K562 (cell line): ENCODE results near the gene SCYL1. TPM values are rescaled to one million over a fixed set of nuclear protein-coding genes. Genes with fewer than 3 reads are reported as not detected.

ENCODE experiments used
- ATAC-seq: fragments of 200-7000 bp; cut with Tn5 transposase; 3 replicates; pipeline ENCODE4 v1.9.1; 2020; ENCODE audit warnings: moderate library complexity
- Bru-seq: library from RNA; stranded (reverse); fragments of 400-500 nt; gene quantifications from one replicate; lab custom pipeline; 2021; lab: Mats Ljungman, UMichigan
- BruChase-seq, 2 experiments: library from RNA; stranded (reverse); fragments of 400-500 nt; gene quantifications; one replicate each; lab custom pipeline; 2021; lab: Mats Ljungman, UMichigan
- BruUV-seq: library from RNA; stranded (reverse); fragments of 400-500 nt; replicated peaks from 2 replicates; lab custom pipeline; 2021; lab: Mats Ljungman, UMichigan
- CTCF ChIA-PET: fragments of 300-600 bp; formaldehyde crosslinking; extraction: SDS; loops from one replicate; lab custom pipeline; 2021; ENCODE audit warnings: low intra/inter-chr PET ratio; lab: Yijun Ruan, JAX
- POLR2A ChIA-PET: fragments of 300-600, 350-650 bp; sonication (Branson Sonifier 250); formaldehyde crosslinking; extraction: SDS; loops from one replicate; lab custom pipeline; 2021; ENCODE audit warnings: antibody characterized with exemption, inconsistent platforms; lab: Yijun Ruan, JAX
- DNase-seq, 4 experiments: peaks; one replicate each; pipeline versions ENCODE4 v3.0.0 to v3.0.0-alpha.2; 2011 to 2018; ENCODE audit warnings: low spot score in 3 of 4, mixed read lengths in 3 of 4; ENCODE audit errors: extremely low read depth in 1 of 4
- FAIRE-seq: peaks from 2 replicates; lab custom pipeline; 2011; peaks lifted over from hg19 to GRCh38; lab: Jason Lieb, UNC
- H2AFZ ChIP-seq: 2 replicates; pipeline ENCODE4 v1.6.0; 2011; ENCODE audit warnings: low read depth, low read length, control low read depth, inconsistent platforms
- H3K27ac ChIP-seq: fragments of 200-600 bp; 3 replicates; pipeline ENCODE4 v1.8.0; 2011; ENCODE audit warnings: low read depth, mild to moderate bottlenecking, control low read depth, inconsistent platforms, low read length, moderate library complexity, mixed read lengths; ENCODE audit errors: extremely low read depth
- H3K27me3 ChIP-seq, 2 experiments: fragments of 300-600 bp in 1 of 2; 2 replicates in 1 of 2; 3 replicates in 1 of 2; pipeline versions ENCODE4 v1.6.0 to v1.8.0; 2011; ENCODE audit warnings: inconsistent platforms in 2 of 2, low read length in 2 of 2, mild to moderate bottlenecking in 1 of 2, mixed read lengths in 1 of 2, moderate library complexity in 1 of 2; ENCODE audit not compliant: control insufficient read depth in 2 of 2, insufficient read depth in 2 of 2
- H3K36me3 ChIP-seq: fragments of 300-600 bp; 3 replicates; pipeline ENCODE4 v1.8.0; 2011; ENCODE audit warnings: mild to moderate bottlenecking, low read length, inconsistent platforms; ENCODE audit not compliant: control insufficient read depth, insufficient read depth
- H3K4me1 ChIP-seq, 2 experiments: fragments of 200-600 bp in 1 of 2; replicated peaks in 1 of 2; 2 replicates in 1 of 2; 3 replicates in 1 of 2; pipeline versions ENCODE4 v1.5.1 to v1.8.0; 2011; ENCODE audit warnings: inconsistent platforms in 2 of 2, low read length in 2 of 2, mild to moderate bottlenecking in 1 of 2, mixed read lengths in 1 of 2, moderate library complexity in 1 of 2; ENCODE audit not compliant: control insufficient read depth in 2 of 2, insufficient read depth in 2 of 2
- H3K4me2 ChIP-seq: 2 replicates; pipeline ENCODE4 v1.6.1; 2011; ENCODE audit warnings: low read length, control low read depth, inconsistent platforms, mixed read lengths; ENCODE audit not compliant: insufficient read depth
- H3K4me3 ChIP-seq: fragments of 200-600 bp; sonication (generic), shearing (Covaris generic); 2 replicates; pipeline ENCODE4 v1.5.1; 2016; ENCODE audit warnings: control low read depth, inconsistent platforms
- H3K79me2 ChIP-seq: fragments of 200-600 bp; 3 replicates; pipeline ENCODE4 v1.8.0; 2011; ENCODE audit warnings: low read length, inconsistent platforms; ENCODE audit not compliant: control insufficient read depth, insufficient read depth
- H3K9ac ChIP-seq, 2 experiments: 2 replicates each; pipeline versions ENCODE4 v1.6.0 to v1.6.1; 2011; ENCODE audit warnings: low read depth in 2 of 2, low read length in 2 of 2, control low read depth in 1 of 2, inconsistent platforms in 1 of 2, mild to moderate bottlenecking in 1 of 2, mixed read lengths in 1 of 2; ENCODE audit not compliant: insufficient read depth in 1 of 2
- H3K9me1 ChIP-seq: one replicate; pipeline ENCODE4 v1.6.0; 2011; ENCODE audit warnings: inconsistent platforms, mild to moderate bottlenecking, low read length, moderate library complexity; ENCODE audit not compliant: control insufficient read depth, insufficient read depth
- H3K9me3 ChIP-seq: replicated peaks from 2 replicates; pipeline ENCODE4 v1.5.1; 2011; ENCODE audit warnings: low read depth, low read length, inconsistent platforms; ENCODE audit not compliant: control insufficient read depth, insufficient read depth
- H4K20me1 ChIP-seq: replicated peaks from 2 replicates; pipeline ENCODE4 v1.6.1; 2011; ENCODE audit warnings: low read length, inconsistent platforms, mixed read lengths; ENCODE audit not compliant: control insufficient read depth, insufficient read depth
- BRF2 ChIP-seq: IDR thresholded peaks from 3 replicates; pipeline ENCODE4 v1.6.1; 2011; ENCODE audit warnings: borderline replicate concordance, mild to moderate bottlenecking; ENCODE audit not compliant: insufficient read length, insufficient read depth
- ELF1 ChIP-seq: fragments of 200-800 bp; sonication (Bioruptor generic); IDR thresholded peaks from 2 replicates; pipeline ENCODE4 v1.6.1; 2016; ENCODE audit warnings: missing genetic modification characterization, missing compliant biosample characterization
- PATZ1 ChIP-seq: fragments of 250-450 bp; sonication (Bioruptor Pico); IDR thresholded peaks from 2 replicates; pipeline ENCODE4 v1.5.0; 2020; ENCODE audit warnings: mild to moderate bottlenecking, borderline replicate concordance
- PML ChIP-seq: IDR thresholded peaks from 2 replicates; pipeline ENCODE4 v1.6.1; 2012; ENCODE audit warnings: low read length, inconsistent platforms
- POLR2B ChIP-seq: fragments of 450-650 bp; IDR thresholded peaks from 2 replicates; pipeline ENCODE4 v1.6.1; 2018; ENCODE audit warnings: low read depth; ENCODE audit not compliant: partially characterized antibody
- RFX7 ChIP-seq: fragments of 250-450 bp; sonication (Bioruptor Pico); IDR thresholded peaks from 2 replicates; pipeline ENCODE4 v1.5.1; 2021; ENCODE audit warnings: mild to moderate bottlenecking
- SMARCA5 ChIP-seq: fragments of 450-650 bp; IDR thresholded peaks from 2 replicates; pipeline ENCODE4 v1.6.1; 2016
- ZNF143 ChIP-seq: sonication (generic); formaldehyde crosslinking; IDR thresholded peaks from 2 replicates; pipeline ENCODE4 v1.9.0; 2022; ENCODE audit warnings: mild to moderate bottlenecking, missing genetic modification reagents
- ZNF431 ChIP-seq: sonication (generic); formaldehyde crosslinking; IDR thresholded peaks from 2 replicates; pipeline ENCODE4 v1.8.0; 2022; ENCODE audit warnings: mild to moderate bottlenecking, missing genetic modification reagents
- ZNF644 ChIP-seq: fragments of 200-800 bp; sonication (Bioruptor generic); IDR thresholded peaks from 2 replicates; pipeline ENCODE4 v1.6.1; 2016; ENCODE audit warnings: low read depth, missing genetic modification characterization, missing compliant biosample characterization
- ZNF707 ChIP-seq: fragments of 250-450 bp; sonication (Bioruptor Pico); conservative IDR thresholded peaks from 2 replicates; pipeline ENCODE4 v1.8.0; 2022; ENCODE audit warnings: inconsistent platforms, mild to moderate bottlenecking, moderate library complexity
- WGBS: fragments of 100-300 bp; shearing (Covaris generic); methylation state at CpG from one replicate; pipeline ENCODE4 v1.1.6; 2016; ENCODE audit warnings: low coverage, mixed read lengths; ENCODE audit not compliant: insufficient coverage; ENCODE audit errors: missing lambda C conversion rate; 5-methylcytosine and 5-hydroxymethylcytosine counted together
- in situ Hi-C: fragments of 300-500 bp; cut with MboI; formaldehyde crosslinking; loops from 4 replicates; pipeline ENCODE4 v1.15.0; 2018; ENCODE audit warnings: inconsistent platforms, mixed read lengths
- intact Hi-C: fragments of 100-400 bp; cut with micrococcal nuclease; formaldehyde crosslinking; loops from 2 replicates; pipeline ENCODE4 v1.14.2; 2022
- long read RNA-seq, 3 experiments: library from polyadenylated mRNA in 2 of 3; library from RNA in 1 of 3; unstranded in 2 of 3; stranded (forward) in 1 of 3; transcript quantifications; one replicate each; pipeline ENCODE4 v2.0.0, GENCODE V29; 2019 to 2022
- polyA minus RNA-seq, 3 experiments: library from RNA; depleted of rRNA, polyadenylated mRNA; stranded (reverse); fragments of >200 nt; gene quantifications; 2 replicates each; pipeline ENCODE4 v1.2.3, GENCODE V29; 2011
- polyA plus RNA-seq, 8 experiments: library from polyadenylated mRNA; depleted of rRNA in 4 of 8; stranded (reverse) in 5 of 8; unstranded in 3 of 8; fragments of >200 nt; fragmentation: Nextera tagmentation in 2 of 8; fragmentation: Illumina TruSeq in 1 of 8; extraction: Ambion mirVana in 2 of 8; extraction: Trizol in 1 of 8; gene quantifications; 2 replicates each; pipeline versions ENCODE4 v1.2.1 to v1.2.3, GENCODE V29; 2011 to 2014; ENCODE audit warnings: inconsistent platforms in 1 of 8, missing spikeins in 1 of 8
- total RNA-seq, 7 experiments: library from RNA; depleted of rRNA in 6 of 7; stranded (reverse); fragments of >200 nt in 6 of 7; fragmentation: Illumina TruSeq in 2 of 7; extraction: Trizol in 2 of 7; gene quantifications; 2 replicates each; pipeline versions ENCODE4 v1.2.1 to v1.2.3, GENCODE V29; 2011 to 2021; ENCODE audit warnings: low replicate concordance in 1 of 7

SCYL1 gene
- total RNA-seq (2011; cell fraction: chromatin; rRNA removed; ENCODE audit: low replicate concordance): 59.7 and 207 TPM in 2 replicates
- 125 and 130 TPM in 2 replicates for total RNA-seq (2011; cell fraction: nucleolus; rRNA removed)
- total RNA-seq (2011; cell fraction: nucleoplasm; rRNA removed): 91.0 and 98.2 TPM in 2 replicates
- total RNA-seq (2014; rRNA removed) (145 and 156 TPM in 2 replicates), total RNA-seq (2014; rRNA removed; fragmentation: Illumina TruSeq; extraction: Trizol) (14.2 and 20.2 TPM in 2 replicates), total RNA-seq (2015; rRNA removed; fragmentation: Illumina TruSeq; extraction: Trizol) (57.6 and 59.0 TPM in 2 replicates), total RNA-seq (2021) (113 and 115 TPM in 2 replicates), polyA plus RNA-seq (2011; rRNA removed) (55.0 and 79.2 TPM in 2 replicates), polyA plus RNA-seq (2014; fragmentation: Illumina TruSeq; extraction: Trizol) (76.1 and 81.3 TPM in 2 replicates), polyA plus RNA-seq (2014; fragmentation: Nextera tagmentation; extraction: Ambion mirVana) (1 to 10 TPM; 1.9 to 4.7 TPM), polyA plus RNA-seq (2014; rRNA removed) (96.0 and 104 TPM in 2 replicates), polyA minus RNA-seq (2011; rRNA and poly(A)+ RNA removed) (27.0 and 42.0 TPM in 2 replicates), Bru-seq, nascent RNA (percentile 74 among the genes with signal in this experiment), BruChase-seq, experiment 1, labeled RNA remaining after a 2-hour chase (percentile 71 among the genes with signal in this experiment), BruChase-seq, experiment 2, labeled RNA remaining after a 6-hour chase (percentile 82 among the genes with signal in this experiment)
- polyA plus RNA-seq (2011; cell fraction: cytosol; rRNA removed): 121 and 188 TPM in 2 replicates
- 124 and 172 TPM in 2 replicates for polyA plus RNA-seq (2011; cell fraction: nucleus; rRNA removed)
- 54.7 and 95.3 TPM in 2 replicates for polyA plus RNA-seq (2012)
- polyA minus RNA-seq (2011; cell fraction: cytosol; rRNA and poly(A)+ RNA removed): 62.5 and 74.3 TPM in 2 replicates
- 31.2 and 38.2 TPM in 2 replicates for polyA minus RNA-seq (2011; cell fraction: nucleus; rRNA and poly(A)+ RNA removed)
- long read RNA-seq, experiment 1, transcript SCYL1-201 (18 exons, 2,642 nt): minor isoform, 6 of 169 reads
- long read RNA-seq, experiment 1, transcript SCYL1-213 (1 exons, 856 nt): major isoform, 16 of 169 reads
- long read RNA-seq, experiment 1, transcript SCYL1-203 (18 exons, 2,583 nt): major isoform, 16 of 169 reads
- long read RNA-seq, experiment 1, partial matches to known transcripts: 100 of 169 reads
- long read RNA-seq, experiment 1, other reads (novel, unspliced or antisense): 31 of 169 reads
- long read RNA-seq, experiment 2, transcript SCYL1-203 (18 exons, 2,583 nt): minor isoform, 12 of 92 reads
- long read RNA-seq, experiment 2, transcript SCYL1-201 (18 exons, 2,642 nt): major isoform, 21 of 92 reads
- long read RNA-seq, experiment 2, partial matches to known transcripts: 23 of 92 reads
- long read RNA-seq, experiment 2, other reads (novel, unspliced or antisense): 33 of 92 reads
- long read RNA-seq, experiment 3, transcript SCYL1-201 (18 exons, 2,642 nt): minor isoform, 9 of 55 reads
- long read RNA-seq, experiment 3, transcript SCYL1-203 (18 exons, 2,583 nt): major isoform, 13 of 55 reads
- long read RNA-seq, experiment 3, partial matches to known transcripts: 13 of 55 reads
- long read RNA-seq, experiment 3, other reads (novel, unspliced or antisense): 18 of 55 reads

GRCh38 chr11:65524741-65525545 is at the start of gene SCYL1:
SCYL1 (plus strand) TSS chr11:65525083; CDS start chr11:65525154, 71 bp downstream.
- Histone ChIP-seq H3K27ac (peak within 1 kb of the TSS; percentile 90), H3K9me3 (no peaks in the 10 kb centered on the region), H3K36me3 (peaks cover 34% of the 10 kb centered on the region; the same call in 2 of the 3 replicates), H2AFZ (peak within 1 kb of the TSS; percentile 91), H4K20me1 (0 out of 2 replicates have a peak, but pooled peaks cover 4% of the 10 kb centered on the region), H3K4me3 (peak within 1 kb of the TSS; percentile 100), H3K79me2 (peaks cover 26% of the 10 kb centered on the region), H3K27me3 (no peaks in the 10 kb centered on the region), H3K9me1 (peaks cover 4% of the 10 kb centered on the region), H3K4me2 (peak within 1 kb of the TSS; percentile 97), H3K4me1 (peaks cover 38 to 48% of the 10 kb centered on the region in 2 experiments), H3K9ac (peak within 1 kb of the TSS; percentile 90 to 94)
- POLR2A ChIA-PET: interaction anchor here (0.5 to 6.5 kb wide), 13 partner anchors 11 to 248 kb away, joined by 3 to 48 read pairs (median 5); partner anchors contain the start of genes MALAT1 and NEAT1
- peak; percentile 74 to 96 (median 95) for DNase-seq
- BruUV-seq: no TSS peak
- peak; percentile 87 for ATAC-seq
- in situ Hi-C loops: no loop called here
- FAIRE-seq: no peak
- under 1% methylated on average over 37 of the region's 82 CpGs for WGBS
- intact Hi-C loops: loop anchor here (5.0 kb wide), 1 partner anchor 47 kb away; the partner anchor contains the start of genes FAM89B and ZNRD2
- CTCF ChIA-PET: no interaction called here
- no peak for TF ChIP-seq ZNF644 (tag)
- peak; percentile 20; the same call in 1 of the 2 replicates for TF ChIP-seq ZNF143
- no peak for TF ChIP-seq ZNF707 (CRISPR knock-in tag)
- TF ChIP-seq ZNF431 (CRISPR knock-in tag): no peak
- TF ChIP-seq POLR2B: peak; percentile 32
- TF ChIP-seq PML: peak; percentile 45; the same call in 1 of the 2 replicates
- no peak for TF ChIP-seq RFX7 (CRISPR knock-in tag)
- TF ChIP-seq SMARCA5: no peak
- TF ChIP-seq PATZ1 (CRISPR knock-in tag): no peak
- TF ChIP-seq ELF1 (tag): no peak
- no peak for TF ChIP-seq BRF2
